Measurements from ENCODE around the gene DSCAM.

DNA sequence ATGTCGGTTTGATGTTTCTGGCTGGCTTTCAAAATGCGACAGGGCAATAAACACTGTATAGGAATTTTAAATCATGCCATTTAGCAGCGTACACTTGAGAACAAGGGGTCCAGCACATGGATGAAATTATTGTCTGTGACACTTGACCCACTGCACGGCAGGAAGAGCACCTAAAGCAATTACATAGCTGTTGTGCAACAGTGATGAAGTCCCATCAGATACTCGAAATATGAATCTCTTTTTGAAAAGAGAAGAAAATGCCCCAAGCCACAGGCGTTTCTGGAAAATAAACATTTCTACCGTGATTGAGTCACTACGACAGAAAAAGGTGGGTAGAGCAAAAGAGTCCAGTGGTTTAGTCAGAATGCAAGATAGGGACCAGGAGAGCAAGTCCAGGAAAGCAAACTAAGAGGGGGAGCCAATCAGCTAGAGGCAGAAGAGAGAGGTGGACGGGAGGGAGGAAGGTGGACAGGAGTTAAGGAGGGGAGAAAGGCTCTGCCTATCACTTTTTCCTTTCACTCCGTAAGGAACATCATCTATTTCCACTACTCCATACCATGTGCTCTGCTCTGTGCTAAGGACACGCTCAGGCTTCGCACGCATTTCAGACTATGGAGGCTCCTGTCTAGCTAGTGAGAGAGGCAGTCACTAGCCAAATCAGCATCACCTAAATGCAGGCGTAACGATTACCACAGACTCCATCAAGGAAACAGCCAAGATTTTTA, 6.4 kb downstream of the DSCAM start:
- TF ChIP-seq, protein P1, sequence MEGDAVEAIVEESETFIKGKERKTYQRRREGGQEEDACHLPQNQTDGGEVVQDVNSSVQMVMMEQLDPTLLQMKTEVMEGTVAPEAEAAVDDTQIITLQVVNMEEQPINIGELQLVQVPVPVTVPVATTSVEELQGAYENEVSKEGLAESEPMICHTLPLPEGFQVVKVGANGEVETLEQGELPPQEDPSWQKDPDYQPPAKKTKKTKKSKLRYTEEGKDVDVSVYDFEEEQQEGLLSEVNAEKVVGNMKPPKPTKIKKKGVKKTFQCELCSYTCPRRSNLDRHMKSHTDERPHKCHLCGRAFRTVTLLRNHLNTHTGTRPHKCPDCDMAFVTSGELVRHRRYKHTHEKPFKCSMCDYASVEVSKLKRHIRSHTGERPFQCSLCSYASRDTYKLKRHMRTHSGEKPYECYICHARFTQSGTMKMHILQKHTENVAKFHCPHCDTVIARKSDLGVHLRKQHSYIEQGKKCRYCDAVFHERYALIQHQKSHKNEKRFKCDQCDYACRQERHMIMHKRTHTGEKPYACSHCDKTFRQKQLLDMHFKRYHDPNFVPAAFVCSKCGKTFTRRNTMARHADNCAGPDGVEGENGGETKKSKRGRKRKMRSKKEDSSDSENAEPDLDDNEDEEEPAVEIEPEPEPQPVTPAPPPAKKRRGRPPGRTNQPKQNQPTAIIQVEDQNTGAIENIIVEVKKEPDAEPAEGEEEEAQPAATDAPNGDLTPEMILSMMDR (IDR thresholded peaks at IDR 0.05), result no peak
- TF ChIP-seq POLR2A (IDR thresholded peaks at IDR 0.05), result no peak

Data from Peyer's patch (tissue), 4 donors.